IMR-90 (cell line): ENCODE measurements around the gene RPS6KB1. TPM values are rescaled to one million over a fixed set of nuclear protein-coding genes. Genes with fewer than 3 reads are reported as not detected.

ENCODE experiments used
- ATAC-seq: fragments of 200-7000 bp; cut with Tn5 transposase; 2 replicates; pipeline ENCODE4 v1.9.1; 2020; ENCODE audit warnings: low read depth, mild to moderate bottlenecking, moderate library complexity
- BruUV-seq: library from RNA; stranded (reverse); fragments of 400-500 nt; replicated peaks from 2 replicates; lab custom pipeline; 2021; lab: Mats Ljungman, UMichigan
- CTCF ChIA-PET: fragments of 300-600 bp; formaldehyde crosslinking; extraction: SDS; loops from one replicate; lab custom pipeline; 2021; ENCODE audit warnings: antibody characterized with exemption; lab: Yijun Ruan, JAX
- POLR2A ChIA-PET: fragments of 300-600 bp; sonication (Branson Sonifier 250); formaldehyde crosslinking; loops from one replicate; lab custom pipeline; 2022; ENCODE audit warnings: antibody characterized with exemption; ENCODE audit not compliant: unreplicated experiment; lab: Charles Lee
- DNase-seq: peaks from one replicate; pipeline ENCODE4 v3.0.0; 2013
- H2AFZ ChIP-seq: replicated peaks from 2 replicates; pipeline ENCODE3; 2013; ENCODE audit warnings: low read length, mild to moderate bottlenecking; ENCODE audit not compliant: poor library complexity
- H2AK5ac ChIP-seq: 2 replicates; pipeline ENCODE4 v1.6.1; 2013; ENCODE audit warnings: low read depth, low read length, inconsistent platforms
- H2AK9ac ChIP-seq: replicated peaks from 2 replicates; pipeline ENCODE3; 2013; ENCODE audit warnings: mild to moderate bottlenecking, low read depth, low read length, moderate library complexity; ENCODE audit not compliant: poor library complexity
- H2BK120ac ChIP-seq: 2 replicates; pipeline ENCODE4 v1.6.1; 2013; ENCODE audit warnings: low read depth, low read length, inconsistent platforms
- H2BK15ac ChIP-seq: 3 replicates; pipeline ENCODE4 v1.6.1; 2013; ENCODE audit warnings: low read depth, low read length, inconsistent platforms
- H2BK20ac ChIP-seq: 2 replicates; pipeline ENCODE4 v1.6.1; 2013; ENCODE audit warnings: low read depth, mild to moderate bottlenecking, inconsistent platforms, low read length, moderate library complexity
- H2BK5ac ChIP-seq: 2 replicates; pipeline ENCODE4 v1.6.1; 2013; ENCODE audit warnings: mild to moderate bottlenecking, low read depth, low read length, inconsistent platforms; ENCODE audit not compliant: poor library complexity, severe bottlenecking
- H3K14ac ChIP-seq: replicated peaks from 2 replicates; pipeline ENCODE4 v1.6.1; 2013; ENCODE audit warnings: low read depth, low read length, inconsistent platforms
- H3K18ac ChIP-seq: 2 replicates; pipeline ENCODE4 v1.6.1; 2013; ENCODE audit warnings: low read depth, low read length, control low read depth
- H3K23ac ChIP-seq: 2 replicates; pipeline ENCODE4 v1.6.1; 2013; ENCODE audit warnings: low read depth, low read length, inconsistent platforms
- H3K27ac ChIP-seq: 2 replicates; pipeline ENCODE4 v1.5.1; 2013; ENCODE audit warnings: mild to moderate bottlenecking, control low read depth, low read length; ENCODE audit not compliant: insufficient read depth
- H3K27me3 ChIP-seq: 2 replicates; pipeline ENCODE4 v1.6.1; 2013; ENCODE audit warnings: low read length; ENCODE audit not compliant: control insufficient read depth, insufficient read depth
- H3K36me3 ChIP-seq: 2 replicates; pipeline ENCODE4 v1.6.1; 2013; ENCODE audit warnings: low read length, mixed read lengths; ENCODE audit not compliant: control insufficient read depth, insufficient read depth
- H3K4ac ChIP-seq: 2 replicates; pipeline ENCODE4 v1.6.1; 2013; ENCODE audit warnings: low read depth, low read length, inconsistent platforms
- H3K4me1 ChIP-seq: 2 replicates; pipeline ENCODE4 v1.6.1; 2013; ENCODE audit warnings: low read length, mixed read lengths; ENCODE audit not compliant: control insufficient read depth, insufficient read depth
- H3K4me2 ChIP-seq: 2 replicates; pipeline ENCODE4 v1.6.1; 2013; ENCODE audit warnings: low read depth, mild to moderate bottlenecking, control low read depth, low read length, moderate library complexity
- H3K4me3 ChIP-seq: 2 replicates; pipeline ENCODE4 v1.5.1; 2013; ENCODE audit warnings: low read depth, mild to moderate bottlenecking, control low read depth, low read length, moderate library complexity; ENCODE audit not compliant: insufficient read depth
- H3K56ac ChIP-seq: 2 replicates; pipeline ENCODE4 v1.6.1; 2013; ENCODE audit warnings: low read length, inconsistent platforms; ENCODE audit not compliant: insufficient read depth; ENCODE audit errors: extremely low read depth
- H3K79me1 ChIP-seq, 2 experiments: 2 replicates each; pipeline ENCODE4 v1.6.1; 2013; ENCODE audit warnings: low read length in 2 of 2, inconsistent platforms in 1 of 2, low read depth in 1 of 2
- H3K9ac ChIP-seq: 2 replicates; pipeline ENCODE4 v1.6.1; 2013; ENCODE audit warnings: low read depth, low read length, control low read depth
- H3K9me1 ChIP-seq: 2 replicates; pipeline ENCODE4 v1.6.1; 2013; ENCODE audit warnings: low read length, inconsistent platforms; ENCODE audit not compliant: insufficient read depth
- H3K9me3 ChIP-seq: 2 replicates; pipeline ENCODE4 v1.6.1; 2013; ENCODE audit warnings: low read length; ENCODE audit not compliant: control insufficient read depth, insufficient read depth
- H4K20me1 ChIP-seq: 2 replicates; pipeline ENCODE4 v1.6.1; 2013; ENCODE audit warnings: low read length, inconsistent platforms; ENCODE audit not compliant: insufficient read depth
- H4K5ac ChIP-seq: 2 replicates; pipeline ENCODE4 v1.6.1; 2013; ENCODE audit warnings: mild to moderate bottlenecking, low read depth, low read length, control low read depth
- H4K8ac ChIP-seq, 2 experiments: 2 replicates each; pipeline ENCODE4 v1.6.1; 2013; ENCODE audit warnings: low read depth in 2 of 2, low read length in 2 of 2, control low read depth in 1 of 2, inconsistent platforms in 1 of 2
- H4K91ac ChIP-seq: 2 replicates; pipeline ENCODE4 v1.6.1; 2013; ENCODE audit warnings: low read depth, low read length, inconsistent platforms; ENCODE audit not compliant: insufficient read depth
- CEBPB ChIP-seq: IDR thresholded peaks from 2 replicates; pipeline ENCODE4 v1.6.1; 2012; ENCODE audit warnings: low read depth, low read length, improper control_type of control experiment
- FOS ChIP-seq: fragments of 150-350 bp; IDR thresholded peaks from 2 replicates; pipeline ENCODE4 v1.6.1; 2016; ENCODE audit warnings: low read depth, low read length
- POLR2A ChIP-seq: IDR thresholded peaks from 2 replicates; pipeline ENCODE4 v1.6.1; 2012; ENCODE audit warnings: mild to moderate bottlenecking, low read depth, low read length
- SMC3 ChIP-seq: fragments of 150-350 bp; IDR thresholded peaks from 2 replicates; pipeline ENCODE4 v1.6.1; 2016; ENCODE audit warnings: low read depth, mild to moderate bottlenecking, antibody characterized with exemption, low read length, moderate library complexity
- WGBS, 2 experiments: methylation state at CpG; one replicate each; pipeline versions ENCODE4 v1.1.5 to v1.1.7; 2013; ENCODE audit warnings: missing lambda C conversion rate in 2 of 2; ENCODE audit not compliant: insufficient read length in 1 of 2; ENCODE audit errors: extremely low coverage in 2 of 2; 5-methylcytosine and 5-hydroxymethylcytosine counted together
- dilution Hi-C: fragments of 300-500 bp; cut with HindIII; formaldehyde crosslinking; loops from one replicate; pipeline ENCODE4 v1.14.3; 2018; ENCODE audit warnings: low sequenced_read_pairs; ENCODE audit not compliant: unreplicated experiment
- in situ Hi-C: fragments of 300-500 bp; cut with MboI; formaldehyde crosslinking; loops from 3 replicates; pipeline ENCODE4 v1.14.3; 2019; ENCODE audit warnings: low sequenced_read_pairs, inconsistent platforms, mixed read lengths
- intact Hi-C: fragments of 100-400 bp; cut with micrococcal nuclease; formaldehyde crosslinking; loops from 2 replicates; pipeline ENCODE4 v1.10.0; 2022
- polyA plus RNA-seq, 3 experiments: library from polyadenylated mRNA; depleted of rRNA; stranded (reverse); fragments of >200 nt; gene quantifications; 2 replicates each; pipeline ENCODE4 v1.2.3, GENCODE V29; 2012; ENCODE audit warnings: low replicate concordance in 1 of 3
- total RNA-seq: library from RNA; depleted of rRNA; stranded (reverse); fragments of >200 nt; gene quantifications from 2 replicates; pipeline ENCODE4 v1.2.3, GENCODE V29; 2012
- TF ChIP-seq, protein P1 (sequence below): conservative IDR thresholded peaks from 2 replicates; pipeline ENCODE4 v1.5.1; 2012; ENCODE audit warnings: mild to moderate bottlenecking, low read depth, low read length, improper control_type of control experiment

The RPS6KB1 gene
- total and polyA plus RNA-seq, 2 of the 4 experiments (the other 2 are of a cell fraction), result 11.7 to 20.3 TPM

GRCh38 chr17:59846394-59847165 is 46.3 kb upstream of the RPS6KB1 start:
- peak overlapping the region; percentile 67 for H4K91ac ChIP-seq
- H3K9me3 ChIP-seq, result no peaks in the 10 kb centered on the region
- peak overlapping the region; percentile 99 for H3K14ac ChIP-seq
- peak overlapping the region; percentile 90 for H3K27ac ChIP-seq
- in situ Hi-C loops, result no loop called here
- dilution Hi-C loops, result no loop called here
- peak overlapping the region; percentile 22 for H3K18ac ChIP-seq
- H2AK5ac ChIP-seq, result peak overlapping the region; percentile 96
- BruUV-seq, result no TSS peak
- peak overlapping the region; percentile 92 for H3K23ac ChIP-seq
- H3K79me1 ChIP-seq, result peaks cover 0 to 9% of the 10 kb centered on the region in 2 experiments; a peak in 2 of 4 replicates
- H3K4me2 ChIP-seq, result peak overlapping the region; percentile 21
- H3K56ac ChIP-seq, result peak overlapping the region; percentile 55
- peak overlapping the region; percentile 5 to 95; a peak in 3 of 4 replicates for H4K8ac ChIP-seq
- peaks cover 11% of the 10 kb centered on the region for H3K9me1 ChIP-seq
- H3K4ac ChIP-seq, result peak overlapping the region; percentile 87
- H4K5ac ChIP-seq, result peak overlapping the region; percentile 91
- peak overlapping the region; percentile 30 for H3K9ac ChIP-seq
- intact Hi-C loops, result no loop called here
- H3K4me3 ChIP-seq, result no peak overlapping the region
- H4K20me1 ChIP-seq, result peaks cover 30% of the 10 kb centered on the region; the same call in 1 of the 2 replicates
- ChIA-PET POLR2A (interaction anchor here (0.8 to 2.4 kb wide), 5 partner anchors 9 to 98 kb away, joined by 3 to 16 read pairs (median 7); no protein-coding TSS in a partner anchor), CTCF (interaction anchor here (1.5 kb wide), 1 partner anchor 13 kb away, joined by 6 read pairs; no protein-coding TSS in a partner anchor)
- peak overlapping the region; percentile 57 for H2AK9ac ChIP-seq
- peaks cover 16% of the 10 kb centered on the region for H3K4me1 ChIP-seq
- H2BK120ac ChIP-seq, result peak overlapping the region; percentile 97
- H2BK5ac ChIP-seq, result peak overlapping the region; percentile 79
- no peak for ATAC-seq
- peaks cover 6% of the 10 kb centered on the region for H3K36me3 ChIP-seq
- TF ChIP-seq SMC3 (no peak), POLR2A (peak; percentile 63), CEBPB (peak; percentile 50; the same call in 1 of the 2 replicates), FOS (peak; percentile 49; the same call in 1 of the 2 replicates)
- TF ChIP-seq, protein P1, sequence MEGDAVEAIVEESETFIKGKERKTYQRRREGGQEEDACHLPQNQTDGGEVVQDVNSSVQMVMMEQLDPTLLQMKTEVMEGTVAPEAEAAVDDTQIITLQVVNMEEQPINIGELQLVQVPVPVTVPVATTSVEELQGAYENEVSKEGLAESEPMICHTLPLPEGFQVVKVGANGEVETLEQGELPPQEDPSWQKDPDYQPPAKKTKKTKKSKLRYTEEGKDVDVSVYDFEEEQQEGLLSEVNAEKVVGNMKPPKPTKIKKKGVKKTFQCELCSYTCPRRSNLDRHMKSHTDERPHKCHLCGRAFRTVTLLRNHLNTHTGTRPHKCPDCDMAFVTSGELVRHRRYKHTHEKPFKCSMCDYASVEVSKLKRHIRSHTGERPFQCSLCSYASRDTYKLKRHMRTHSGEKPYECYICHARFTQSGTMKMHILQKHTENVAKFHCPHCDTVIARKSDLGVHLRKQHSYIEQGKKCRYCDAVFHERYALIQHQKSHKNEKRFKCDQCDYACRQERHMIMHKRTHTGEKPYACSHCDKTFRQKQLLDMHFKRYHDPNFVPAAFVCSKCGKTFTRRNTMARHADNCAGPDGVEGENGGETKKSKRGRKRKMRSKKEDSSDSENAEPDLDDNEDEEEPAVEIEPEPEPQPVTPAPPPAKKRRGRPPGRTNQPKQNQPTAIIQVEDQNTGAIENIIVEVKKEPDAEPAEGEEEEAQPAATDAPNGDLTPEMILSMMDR, result no peak
- peak overlapping the region; percentile 79 for H2BK20ac ChIP-seq
- no peaks in the 10 kb centered on the region for H3K27me3 ChIP-seq
- 5% methylated on average over 3 of the region's 7 CpGs; no CpG with 5 or more reads in 1 of the 2 experiments for WGBS, 2 experiments
- DNase-seq, result peak; percentile 94
- H2AFZ ChIP-seq, result peak overlapping the region; percentile 71
- H2BK15ac ChIP-seq, result 0 out of 3 replicates have a peak overlapping the region, but pooled peaks have one; percentile 43
